HepG2 (cell line): Measurements from ENCODE around the gene NEDD1. TPM values are rescaled to one million over a fixed set of nuclear protein-coding genes. Genes with fewer than 3 reads are reported as not detected.
A peak's percentile ranks its signal among the peaks of the same experiment; 100 is the strongest.

Experiments used
- ARID4A ChIP-seq: sonication (generic); formaldehyde crosslinking; IDR thresholded peaks from 2 replicates; pipeline ENCODE4 v1.5.0; 2020; ENCODE audit warnings: mild to moderate bottlenecking, missing genetic modification reagents, borderline replicate concordance
- CHD2 ChIP-seq: IDR thresholded peaks from 2 replicates; pipeline ENCODE4 v1.6.1; 2011; ENCODE audit warnings: low read depth, low read length, improper control_type of control experiment
- E2F5 ChIP-seq: sonication (generic); formaldehyde crosslinking; conservative IDR thresholded peaks from 2 replicates; pipeline ENCODE4 v1.4.0; 2020; ENCODE audit warnings: missing genetic modification reagents
- HNRNPL ChIP-seq: fragments of 200-400 bp; formaldehyde crosslinking; IDR thresholded peaks from 2 replicates; pipeline ENCODE4 v1.6.1; 2017; ENCODE audit warnings: mild to moderate bottlenecking, low read depth, low read length
- KLF9 ChIP-seq: IDR thresholded peaks from 2 replicates; pipeline ENCODE4 v1.6.1; 2016; ENCODE audit warnings: low read depth
- MAFF ChIP-seq: IDR thresholded peaks from 2 replicates; pipeline ENCODE4 v1.6.1; 2011; ENCODE audit warnings: low read depth, low read length, improper control_type of control experiment
- NFYB ChIP-seq: sonication (generic); formaldehyde crosslinking; IDR thresholded peaks from 2 replicates; pipeline ENCODE4 v1.4.0; 2020; ENCODE audit warnings: missing genetic modification reagents
- NR3C1 ChIP-seq: sonication (generic); formaldehyde crosslinking; IDR thresholded peaks from 2 replicates; pipeline ENCODE4 v1.4.0; 2020; ENCODE audit warnings: missing genetic modification reagents
- SKIL ChIP-seq: sonication (generic); formaldehyde crosslinking; IDR thresholded peaks from 2 replicates; pipeline ENCODE4 v1.8.0; 2022; ENCODE audit warnings: missing genetic modification reagents, mild to moderate bottlenecking, moderate library complexity, borderline replicate concordance
- TCF7L2 ChIP-seq: IDR thresholded peaks from 2 replicates; pipeline ENCODE4 v1.6.1; 2011; ENCODE audit warnings: mild to moderate bottlenecking, low read depth, low read length, moderate library complexity
- ZBTB37 ChIP-seq: sonication (generic); formaldehyde crosslinking; IDR thresholded peaks from 2 replicates; pipeline ENCODE4 v1.4.0; 2020; ENCODE audit warnings: mild to moderate bottlenecking, missing genetic modification reagents
- ZMAT5 ChIP-seq: sonication (generic); formaldehyde crosslinking; IDR thresholded peaks from 2 replicates; pipeline ENCODE4 v1.5.0; 2020; ENCODE audit warnings: mild to moderate bottlenecking, low read depth, missing genetic modification reagents, borderline replicate concordance
- ZNF160 ChIP-seq: sonication (generic); formaldehyde crosslinking; IDR thresholded peaks from 2 replicates; pipeline ENCODE4 v1.8.0; 2022; ENCODE audit warnings: mild to moderate bottlenecking, inconsistent platforms, missing genetic modification reagents
- ZNF503 ChIP-seq: sonication (generic); formaldehyde crosslinking; IDR thresholded peaks from 2 replicates; pipeline ENCODE4 v1.4.0; 2020; ENCODE audit warnings: missing genetic modification reagents
- ZNF576 ChIP-seq: sonication (generic); formaldehyde crosslinking; IDR thresholded peaks from 2 replicates; pipeline ENCODE4 v1.4.0; 2020; ENCODE audit warnings: mild to moderate bottlenecking, missing genetic modification reagents
- ZNF674 ChIP-seq: sonication (generic); formaldehyde crosslinking; IDR thresholded peaks from 2 replicates; pipeline ENCODE4 v1.5.0; 2020; ENCODE audit warnings: low read depth, mild to moderate bottlenecking, missing genetic modification reagents
- ZSCAN25 ChIP-seq: sonication (generic); formaldehyde crosslinking; IDR thresholded peaks from 2 replicates; pipeline ENCODE4 v1.8.0; 2022; ENCODE audit warnings: mild to moderate bottlenecking, missing genetic modification reagents
- polyA plus RNA-seq, 8 experiments: library from polyadenylated mRNA; depleted of rRNA in 3 of 8; stranded (reverse) in 7 of 8; unstranded in 1 of 8; fragments of >200 nt; fragmentation: Illumina TruSeq in 4 of 8; extraction: Trizol in 4 of 8; gene quantifications; 2 replicates each; pipeline versions ENCODE4 v1.2.1 to v1.2.3, GENCODE V29; 2011 to 2016; ENCODE audit warnings: low read depth in 4 of 8, missing spikeins in 1 of 8, mixed read lengths in 1 of 8; ENCODE audit not compliant: insufficient read depth in 1 of 8
- total RNA-seq, 5 experiments: library from RNA; depleted of rRNA; stranded (reverse); fragments of >200 nt; fragmentation: Illumina TruSeq; extraction: Trizol; gene quantifications; 2 replicates each; pipeline ENCODE4 v1.2.3, GENCODE V29; 2016; ENCODE audit warnings: low read depth in 1 of 5

The NEDD1 gene
- total and polyA plus RNA-seq, 2 of the 13 experiments (the other 11 are each of a cell fraction or from before 2014, with no cell fraction given), result 11.2 to 21.5 TPM

- no peak for TF ChIP-seq ZBTB37 (CRISPR knock-in tag)
- no peak for TF ChIP-seq ZNF160 (CRISPR knock-in tag)
- 0 out of 2 replicates have a peak, but pooled peaks have one; percentile 23 for TF ChIP-seq E2F5 (CRISPR knock-in tag)
- TF ChIP-seq ZSCAN25 (CRISPR knock-in tag), result peak; percentile 25; the same call in 1 of the 2 replicates
- TF ChIP-seq ZNF674 (CRISPR knock-in tag), result no peak
- peak; percentile 65; the same call in 1 of the 2 replicates for TF ChIP-seq ZNF503
- TF ChIP-seq TCF7L2, result no peak
- TF ChIP-seq CHD2, result no peak; the same call in 1 of the 2 replicates
- no peak for TF ChIP-seq MAFF
- no peak for TF ChIP-seq KLF9 (CRISPR knock-in tag)
- TF ChIP-seq SKIL, result no peak; the same call in 1 of the 2 replicates
- no peak for TF ChIP-seq ZNF576 (CRISPR knock-in tag)
- TF ChIP-seq NFYB, result no peak
- no peak for TF ChIP-seq NR3C1 (CRISPR knock-in tag)
- peak; percentile 80 for TF ChIP-seq ARID4A (CRISPR knock-in tag)
- TF ChIP-seq HNRNPL, result no peak
- no peak for TF ChIP-seq ZMAT5 (CRISPR knock-in tag)
These were observed at the start of gene NEDD1 (continued) for GRCh38 chr12:96906849-96907670.
